Limb (tissue), 2 donors: Measurements from ENCODE around the gene CDH8.

Source experiments
- DNase-seq, 2 donors: peaks; one replicate each; pipeline ENCODE4 v3.0.0-alpha.2; 2016; ENCODE audit errors: extremely low spot score in 2 of 2

CDH8 gene

DNA sequence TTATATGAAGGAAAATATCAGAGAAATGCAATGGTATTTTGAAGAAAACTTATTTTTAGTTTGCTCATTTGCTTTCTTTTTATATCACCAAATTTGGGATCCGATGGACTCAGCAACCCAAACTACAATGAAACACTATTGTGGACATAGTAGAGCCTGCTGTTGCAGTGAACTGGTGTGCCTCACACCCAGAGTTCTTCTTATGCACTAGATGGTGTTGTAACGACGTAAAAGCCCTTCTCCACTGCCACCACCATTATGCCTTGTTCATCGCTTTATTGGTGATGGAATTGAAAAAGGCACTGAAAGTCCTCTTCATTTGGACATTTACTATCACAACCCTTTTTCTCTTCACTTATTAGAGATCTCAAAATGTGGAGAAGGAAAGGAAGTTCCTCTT lies 381.3 kb downstream of the CDH8 start:
- no peak for DNase-seq

DNA sequence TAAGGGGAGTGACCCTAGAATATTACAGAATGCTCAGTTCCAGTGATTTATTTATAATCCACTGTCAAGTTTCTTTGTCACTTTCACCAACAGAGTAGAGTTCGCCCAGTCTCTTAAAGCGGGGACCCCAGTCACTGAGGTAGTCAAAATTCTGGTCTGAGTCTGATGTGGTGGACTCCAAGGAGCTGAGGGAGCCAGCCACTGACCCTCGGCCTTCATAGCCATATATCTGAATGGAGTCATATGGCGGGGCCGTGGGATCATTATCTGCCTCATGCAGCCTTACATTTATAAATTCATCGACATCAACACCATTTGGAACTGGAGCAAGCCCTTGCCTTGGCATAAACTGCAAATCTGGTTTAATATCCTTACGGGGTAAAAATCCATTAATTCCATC lies 382.7 kb downstream of the CDH8 start:
- DNase-seq, result no peak

DNA sequence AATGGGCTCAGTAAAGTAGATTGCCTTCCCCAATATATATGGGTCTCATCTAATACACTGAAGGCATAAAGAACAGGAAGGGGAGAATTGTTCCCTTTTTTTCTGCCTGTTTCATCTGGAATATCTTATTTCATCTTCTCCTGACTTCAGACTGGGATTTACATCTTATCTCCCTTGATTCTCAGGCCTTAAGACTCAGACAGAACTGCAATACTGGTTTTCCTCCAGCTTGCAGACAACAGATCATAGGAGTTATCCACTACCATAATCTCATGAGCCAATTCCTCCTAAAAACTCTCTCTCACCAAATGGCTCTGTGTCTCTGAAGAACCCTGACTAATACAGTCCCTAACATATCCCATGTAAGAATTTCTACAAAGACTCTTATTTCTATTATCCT lies 390.7 kb downstream of the CDH8 start:
- DNase-seq, result no peak

DNA sequence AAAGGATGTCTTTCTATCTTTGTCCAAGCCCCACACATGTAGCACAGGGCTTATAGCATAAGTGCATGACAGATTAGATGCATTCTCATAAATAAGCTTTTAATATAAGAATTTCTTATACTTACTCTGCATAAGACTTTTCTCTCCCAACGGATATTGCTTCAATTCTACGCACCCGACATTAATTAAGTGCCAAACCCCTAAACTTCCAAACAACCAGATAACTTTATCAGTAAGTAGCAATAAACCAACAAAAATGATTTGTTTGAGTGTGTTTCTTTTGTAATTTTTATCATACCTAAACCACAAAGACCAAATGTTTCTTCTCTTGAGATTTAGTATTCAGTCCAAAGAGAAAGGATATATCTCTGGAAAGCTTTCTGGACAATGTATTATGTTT lies 391.5 kb downstream of the CDH8 start:
- DNase-seq, result no peak

DNA sequence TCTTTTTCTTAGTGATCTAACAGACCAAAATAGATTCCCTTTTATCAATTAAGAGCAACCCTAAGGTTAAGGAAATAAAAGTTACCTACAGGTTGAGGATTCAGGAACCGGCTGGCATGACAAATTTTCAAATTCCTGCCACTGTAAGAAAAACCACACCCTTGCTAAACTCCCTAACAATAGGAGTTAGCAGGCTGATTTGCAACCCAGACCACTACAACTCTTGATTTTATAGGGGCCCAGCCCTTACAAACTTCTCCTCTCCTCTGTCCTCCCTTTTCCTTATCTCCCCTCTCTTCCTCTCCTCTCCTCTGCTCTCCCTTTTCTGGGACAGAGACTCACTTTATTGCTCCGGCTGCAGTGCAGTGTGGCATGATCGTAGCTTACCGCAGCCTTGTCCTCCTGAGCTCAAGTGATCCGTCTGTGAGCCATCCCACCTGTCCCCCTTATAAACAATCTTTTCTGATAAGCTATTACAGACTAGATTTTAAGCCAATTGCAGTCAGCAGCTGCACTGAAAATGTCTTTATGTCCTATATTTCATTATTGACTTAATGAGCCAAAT lies 418.9 kb downstream of the CDH8 start:
- no peak for DNase-seq

DNA sequence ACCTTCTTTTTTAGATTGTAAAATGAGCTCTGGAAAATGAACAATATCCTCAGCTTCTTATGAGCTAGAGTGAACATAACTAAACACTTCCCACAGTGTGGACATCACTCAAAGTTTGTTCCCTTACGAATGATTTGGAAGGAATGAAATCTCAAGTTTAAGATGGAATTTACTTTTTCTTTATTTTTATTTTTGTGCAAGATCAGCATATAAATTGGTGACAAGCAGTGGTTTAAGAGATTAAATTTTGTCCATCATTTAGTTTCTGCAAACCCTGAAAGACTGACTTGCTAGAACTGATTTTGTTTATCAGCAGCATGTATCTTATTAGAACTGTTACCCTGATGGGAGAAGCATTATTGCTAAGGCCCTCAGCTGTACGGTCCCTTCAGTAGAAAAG lies 420.1 kb downstream of the CDH8 start:
- no peak for DNase-seq

DNA sequence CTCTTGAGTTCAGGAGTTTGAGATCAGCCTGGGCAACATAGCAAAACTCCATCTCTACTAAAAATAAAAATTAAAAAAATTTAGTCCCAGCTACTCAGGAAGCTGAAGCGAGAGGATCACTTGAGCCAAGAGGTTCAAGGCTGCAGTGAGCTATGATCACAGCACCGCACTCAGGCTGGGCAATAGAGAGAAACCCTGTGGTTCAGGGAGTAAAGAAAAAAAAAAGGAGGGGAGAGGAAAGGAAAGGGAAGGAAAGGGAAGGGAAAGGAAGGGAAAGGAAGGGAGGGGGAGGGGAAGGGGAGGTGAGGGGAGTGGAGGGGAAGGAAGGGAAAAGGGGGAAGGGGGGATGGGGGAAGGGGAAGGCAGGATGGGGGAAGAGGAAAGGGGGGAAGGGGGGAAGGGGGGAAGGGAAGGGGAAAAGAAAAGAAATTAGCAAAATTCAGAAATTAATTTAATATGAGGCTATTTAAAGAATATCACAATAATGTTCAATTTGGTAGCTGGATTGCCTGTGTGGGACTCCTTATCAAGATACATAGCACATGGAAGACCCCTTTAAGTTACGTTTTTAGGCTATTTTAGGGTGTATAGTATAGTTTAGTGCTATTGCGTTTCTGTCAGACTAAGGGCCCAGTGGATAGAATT lies 424.3 kb downstream of the CDH8 start:
- DNase-seq, result no peak

DNA sequence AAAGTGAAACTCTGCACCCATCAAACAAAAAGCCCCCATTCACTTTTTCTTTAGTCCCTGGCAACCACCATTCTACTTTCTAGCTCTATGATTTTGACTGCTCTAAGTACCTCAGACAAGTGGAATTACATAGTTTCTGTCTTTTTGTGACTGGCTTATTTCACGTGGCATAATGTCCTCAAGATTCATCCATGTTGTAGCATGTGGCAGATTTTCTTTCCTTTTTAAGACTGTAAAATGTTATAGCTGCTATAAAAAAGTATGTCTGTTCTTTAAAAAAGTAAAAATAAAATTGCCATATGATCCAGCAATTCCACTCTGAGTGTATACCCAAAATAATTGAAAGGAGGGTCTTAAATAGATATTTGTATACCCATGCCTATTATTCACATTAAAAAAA lies 429.7 kb downstream of the CDH8 start:
- no peak for DNase-seq
